Activated CD8-positive, alpha-beta T cell treated with anti-CD3 and anti-CD28 coated beads for 36 hours (primary cell): ENCODE results near the gene PCNX2. TPM values are rescaled to one million over a fixed set of nuclear protein-coding genes. Genes with fewer than 3 reads are reported as not detected.
"Not testable (repeated sequence)": the region's sequence is repeated elsewhere in the genome, so short reads cannot be mapped to it uniquely, and the experiment has no call there.

Experiments
- ATAC-seq: fragments of 200-7000 bp; cut with Tn5 transposase; one replicate; pipeline ENCODE4 v1.10.0; 2021; ENCODE audit warnings: mild to moderate bottlenecking, moderate library complexity
- CTCF ChIA-PET: fragments of 350-600 bp; sonication (Branson Sonifier 250); formaldehyde crosslinking; loops from one replicate; lab custom pipeline; 2021; ENCODE audit warnings: antibody characterized with exemption; lab: Charles Lee
- POLR2A ChIA-PET: fragments of 350-600 bp; sonication (Branson Sonifier 250); formaldehyde crosslinking; loops from one replicate; lab custom pipeline; 2021; ENCODE audit warnings: antibody characterized with exemption; lab: Charles Lee
- DNase-seq: peaks from one replicate; pipeline ENCODE4 v3.0.0-alpha.2; 2020
- H3K27ac Mint-ChIP-seq: one replicate; pipeline ENCODE4 v1.8.0; 2021; ENCODE audit warnings: mild to moderate bottlenecking, mixed read lengths
- H3K27me3 Mint-ChIP-seq: one replicate; pipeline ENCODE4 v1.8.0; 2021; ENCODE audit warnings: mixed read lengths
- H3K36me3 Mint-ChIP-seq: one replicate; pipeline ENCODE4 v1.8.0; 2021; ENCODE audit warnings: low read depth, mixed read lengths
- H3K4me1 Mint-ChIP-seq: one replicate; pipeline ENCODE4 v1.8.0; 2021; ENCODE audit warnings: low read depth, mixed read lengths
- H3K4me3 Mint-ChIP-seq: one replicate; pipeline ENCODE4 v1.8.0; 2021; ENCODE audit warnings: mild to moderate bottlenecking, moderate library complexity, mixed read lengths
- H3K9me3 Mint-ChIP-seq: one replicate; pipeline ENCODE4 v1.8.0; 2021; ENCODE audit warnings: mixed read lengths
- intact Hi-C: fragments of 100-400 bp; cut with micrococcal nuclease; formaldehyde crosslinking; loops from one replicate; pipeline ENCODE4 v1.10.0; 2022
- total RNA-seq, 2 experiments: library from RNA; stranded (reverse); gene quantifications; one replicate each; pipeline ENCODE4 v1.2.3, GENCODE V29; 2021
- TF ChIP-seq, protein P1 (sequence below): fragments of 200-600 bp; IDR thresholded peaks from one replicate; pipeline ENCODE4 v1.8.0; 2022; ENCODE audit warnings: antibody characterized with exemption, mild to moderate bottlenecking

Gene PCNX2
- total RNA-seq, 2 experiments from 2014 or later = 14.4 to 14.9 TPM

- no peaks in the 10 kb centered on the region for H3K27me3 Mint-ChIP-seq
- ATAC-seq (peak; percentile 93), DNase-seq (peak; percentile 69)
- peaks cover 24% of the 10 kb centered on the region for H3K36me3 Mint-ChIP-seq
- peaks cover 12% of the 10 kb centered on the region for H3K4me1 Mint-ChIP-seq
- ChIA-PET CTCF (no interaction called here), POLR2A (no interaction called here)
- H3K9me3 Mint-ChIP-seq = no peaks in the 10 kb centered on the region
- H3K27ac Mint-ChIP-seq = peak overlapping the region; percentile 67
- intact Hi-C loops = no loop called here
- TF ChIP-seq, protein P1, sequence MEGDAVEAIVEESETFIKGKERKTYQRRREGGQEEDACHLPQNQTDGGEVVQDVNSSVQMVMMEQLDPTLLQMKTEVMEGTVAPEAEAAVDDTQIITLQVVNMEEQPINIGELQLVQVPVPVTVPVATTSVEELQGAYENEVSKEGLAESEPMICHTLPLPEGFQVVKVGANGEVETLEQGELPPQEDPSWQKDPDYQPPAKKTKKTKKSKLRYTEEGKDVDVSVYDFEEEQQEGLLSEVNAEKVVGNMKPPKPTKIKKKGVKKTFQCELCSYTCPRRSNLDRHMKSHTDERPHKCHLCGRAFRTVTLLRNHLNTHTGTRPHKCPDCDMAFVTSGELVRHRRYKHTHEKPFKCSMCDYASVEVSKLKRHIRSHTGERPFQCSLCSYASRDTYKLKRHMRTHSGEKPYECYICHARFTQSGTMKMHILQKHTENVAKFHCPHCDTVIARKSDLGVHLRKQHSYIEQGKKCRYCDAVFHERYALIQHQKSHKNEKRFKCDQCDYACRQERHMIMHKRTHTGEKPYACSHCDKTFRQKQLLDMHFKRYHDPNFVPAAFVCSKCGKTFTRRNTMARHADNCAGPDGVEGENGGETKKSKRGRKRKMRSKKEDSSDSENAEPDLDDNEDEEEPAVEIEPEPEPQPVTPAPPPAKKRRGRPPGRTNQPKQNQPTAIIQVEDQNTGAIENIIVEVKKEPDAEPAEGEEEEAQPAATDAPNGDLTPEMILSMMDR = no peak
- H3K4me3 Mint-ChIP-seq = no peak overlapping the region
These were observed 182.3 kb downstream of the PCNX2 start for GRCh38 chr1:233113009-233113879.

DNA sequence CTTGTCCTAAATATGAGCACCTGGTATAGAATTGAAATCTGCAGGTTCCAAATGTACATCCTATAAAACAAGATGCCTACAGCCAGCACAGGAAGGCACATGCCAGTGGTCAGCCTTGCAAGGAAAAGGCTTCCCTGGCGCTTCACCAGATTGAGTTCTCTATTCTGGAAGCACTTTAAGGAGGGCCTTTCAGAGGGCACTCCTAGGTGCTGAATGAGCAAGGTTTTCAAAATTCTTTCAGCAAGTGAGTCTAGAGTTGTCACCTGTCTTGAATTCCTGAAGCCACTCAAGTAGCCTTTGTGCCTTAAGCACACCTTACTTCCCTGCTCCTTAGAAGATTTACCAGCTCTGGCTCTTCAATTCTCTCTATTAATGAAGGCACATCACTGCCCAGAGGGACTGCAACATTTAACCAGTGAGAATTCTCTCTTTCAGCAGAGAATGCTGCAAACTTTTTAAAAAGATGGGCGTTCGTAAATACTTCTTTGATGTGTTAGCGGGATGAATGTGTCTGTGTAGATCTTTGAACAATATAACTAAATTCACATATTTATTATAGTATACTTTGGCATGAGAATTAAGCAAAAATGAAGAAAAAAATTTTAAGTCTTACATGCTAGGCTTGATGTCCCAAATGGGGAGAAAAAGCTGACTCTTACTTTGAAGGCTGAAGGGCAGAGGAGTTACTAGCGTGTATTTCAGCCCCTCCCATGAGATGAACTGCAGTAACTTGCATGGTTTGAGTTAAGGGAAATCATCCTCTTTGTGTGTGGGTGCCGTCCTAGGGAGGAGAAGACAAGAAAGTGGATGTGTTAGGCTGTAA, 183.1 kb downstream of the PCNX2 start:
- Mint-ChIP-seq H3K27me3 (no peaks in the 10 kb centered on the region), H3K4me1 (peaks cover 12% of the 10 kb centered on the region), H3K9me3 (no peaks in the 10 kb centered on the region), H3K4me3 (no peak overlapping the region), H3K27ac (no peak overlapping the region), H3K36me3 (peaks cover 24% of the 10 kb centered on the region)
- TF ChIP-seq, protein P1 = no peak
- no peak for DNase-seq
- ATAC-seq = no peak
- ChIA-PET POLR2A (no interaction called here), CTCF (no interaction called here)
- intact Hi-C loops = no loop called here

GRCh38 chr1:233111731-233112130, 183.8 kb downstream of the PCNX2 start:
- DNase-seq = no peak

GRCh38 chr1:233109096-233109495, 186.4 kb downstream of the PCNX2 start:
- Mint-ChIP-seq H3K36me3 (peaks cover 30% of the 10 kb centered on the region), H3K4me1 (peaks cover 10% of the 10 kb centered on the region), H3K9me3 (no peaks in the 10 kb centered on the region), H3K4me3 (no peak overlapping the region), H3K27ac (no peak overlapping the region), H3K27me3 (no peaks in the 10 kb centered on the region)
- CTCF ChIA-PET = no interaction called here
- POLR2A ChIA-PET = no interaction called here
- TF ChIP-seq, protein P1 = no peak
- ATAC-seq (no peak), DNase-seq (no peak)
- intact Hi-C loops = no loop called here

More at GRCh38 chr1:233111731-233112130, 183.8 kb downstream of the PCNX2 start:
- H3K27ac Mint-ChIP-seq = no peak overlapping the region
- peaks cover 24% of the 10 kb centered on the region for H3K36me3 Mint-ChIP-seq
- CTCF ChIA-PET = no interaction called here
- H3K9me3 Mint-ChIP-seq = no peaks in the 10 kb centered on the region
- peaks cover 12% of the 10 kb centered on the region for H3K4me1 Mint-ChIP-seq
- POLR2A ChIA-PET = no interaction called here
- TF ChIP-seq, protein P1 = no peak
- H3K27me3 Mint-ChIP-seq = no peaks in the 10 kb centered on the region
- intact Hi-C loops = no loop called here
- H3K4me3 Mint-ChIP-seq = no peak overlapping the region
- ATAC-seq = no peak

GRCh38 chr1:233107716-233108130, 187.8 kb downstream of the PCNX2 start:
- not testable (repeated sequence) for H3K27ac Mint-ChIP-seq

More at GRCh38 chr1:233107716-233108130, 187.8 kb downstream of the PCNX2 start:
- CTCF ChIA-PET, POLR2A ChIA-PET, H3K4me3 Mint-ChIP-seq, intact Hi-C loops, H3K9me3 Mint-ChIP-seq, DNase-seq, H3K4me1 Mint-ChIP-seq, ATAC-seq, H3K27me3 Mint-ChIP-seq: not testable (repeated sequence)
- peaks cover 36% of the 10 kb centered on the region for H3K36me3 Mint-ChIP-seq
